Bronchial epithelial cell (primary cell): ENCODE results near the gene TEX22. TPM values are rescaled to one million over a fixed set of nuclear protein-coding genes. Genes with fewer than 3 reads are reported as not detected.

Experiments
- DNase-seq: peaks from one replicate; pipeline ENCODE4 v3.0.0-alpha.2; 2010; ENCODE audit warnings: low read depth
- FAIRE-seq: peaks from 2 replicates; lab custom pipeline; 2011; peaks lifted over from hg19 to GRCh38; lab: Jason Lieb, UNC
- H3K27me3 ChIP-seq: 2 replicates; pipeline ENCODE4 v1.5.1; 2011; ENCODE audit warnings: low read length; ENCODE audit not compliant: control insufficient read depth, insufficient read depth
- H3K36me3 ChIP-seq: 2 replicates; pipeline ENCODE4 v1.5.1; 2011; ENCODE audit warnings: low read length; ENCODE audit not compliant: control insufficient read depth, insufficient read depth
- H3K4me3 ChIP-seq: 2 replicates; pipeline ENCODE4 v1.5.1; 2011; ENCODE audit warnings: mild to moderate bottlenecking, low read depth, low read length, control low read depth
- total RNA-seq: library from RNA; depleted of rRNA; stranded (reverse); fragments of >200 nt; gene quantifications from 2 replicates; pipeline ENCODE4 v1.2.1, GENCODE V29; 2014
- TF ChIP-seq, protein P1 (sequence below): IDR thresholded peaks from 2 replicates; pipeline ENCODE4 v1.5.1; 2011; ENCODE audit warnings: mild to moderate bottlenecking, moderate library complexity, low read length, control low read depth, inconsistent platforms; ENCODE audit not compliant: insufficient read depth, severe bottlenecking

The TEX22 gene
- total RNA-seq, 1 donor from 2014 or later: 1.8 TPM

DNA sequence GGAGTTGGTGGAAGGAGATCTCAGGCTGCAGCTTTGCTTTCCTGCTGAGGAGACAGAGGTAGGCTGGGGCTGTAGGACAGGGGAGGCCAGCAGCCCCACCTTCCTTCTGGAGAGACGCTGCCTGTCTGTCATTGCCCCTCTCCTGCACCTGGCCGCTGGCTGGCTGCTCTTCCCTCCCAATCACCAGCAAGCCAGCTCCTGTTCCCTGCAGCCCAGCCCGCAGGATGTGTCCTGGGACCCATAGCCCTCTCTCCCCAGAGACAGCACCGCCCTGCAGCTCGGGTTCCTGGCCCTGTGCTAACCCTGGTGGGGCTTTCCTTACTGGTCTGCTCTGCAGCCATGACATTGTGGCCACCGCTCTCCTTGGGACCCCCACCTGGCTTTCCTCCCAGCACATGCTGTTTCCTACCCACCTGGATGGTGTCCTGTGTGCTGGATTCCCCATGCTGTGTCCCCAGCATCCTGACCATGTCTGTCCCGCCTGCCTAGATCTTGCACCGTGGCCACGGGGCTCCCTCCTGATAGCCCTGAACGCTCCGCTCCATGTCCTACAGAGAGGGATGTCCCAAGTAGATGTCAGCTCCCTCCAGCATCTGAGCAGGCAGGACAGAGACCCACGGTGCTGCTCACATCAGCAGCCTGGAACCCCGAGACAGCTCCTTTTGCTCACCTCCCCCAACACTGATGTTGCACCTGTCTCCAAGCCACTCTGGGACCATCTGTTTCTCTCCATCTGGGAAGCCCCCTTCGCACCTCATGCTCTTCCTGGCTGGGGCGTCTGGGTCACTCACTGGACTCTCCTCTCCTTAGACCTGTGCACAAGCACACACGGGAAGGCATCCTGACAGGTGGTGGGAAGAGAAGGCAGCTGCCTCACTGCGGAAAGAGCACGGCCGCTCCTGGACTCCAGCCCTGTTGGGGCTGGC lies 20.2 kb downstream of the TEX22 start:
- FAIRE-seq (no peak), DNase-seq (no peak)
- Histone ChIP-seq H3K27me3 (no peaks in the 10 kb centered on the region), H3K36me3 (no peaks in the 10 kb centered on the region), H3K4me3 (peak overlapping the region; percentile 65)
- TF ChIP-seq, protein P1, sequence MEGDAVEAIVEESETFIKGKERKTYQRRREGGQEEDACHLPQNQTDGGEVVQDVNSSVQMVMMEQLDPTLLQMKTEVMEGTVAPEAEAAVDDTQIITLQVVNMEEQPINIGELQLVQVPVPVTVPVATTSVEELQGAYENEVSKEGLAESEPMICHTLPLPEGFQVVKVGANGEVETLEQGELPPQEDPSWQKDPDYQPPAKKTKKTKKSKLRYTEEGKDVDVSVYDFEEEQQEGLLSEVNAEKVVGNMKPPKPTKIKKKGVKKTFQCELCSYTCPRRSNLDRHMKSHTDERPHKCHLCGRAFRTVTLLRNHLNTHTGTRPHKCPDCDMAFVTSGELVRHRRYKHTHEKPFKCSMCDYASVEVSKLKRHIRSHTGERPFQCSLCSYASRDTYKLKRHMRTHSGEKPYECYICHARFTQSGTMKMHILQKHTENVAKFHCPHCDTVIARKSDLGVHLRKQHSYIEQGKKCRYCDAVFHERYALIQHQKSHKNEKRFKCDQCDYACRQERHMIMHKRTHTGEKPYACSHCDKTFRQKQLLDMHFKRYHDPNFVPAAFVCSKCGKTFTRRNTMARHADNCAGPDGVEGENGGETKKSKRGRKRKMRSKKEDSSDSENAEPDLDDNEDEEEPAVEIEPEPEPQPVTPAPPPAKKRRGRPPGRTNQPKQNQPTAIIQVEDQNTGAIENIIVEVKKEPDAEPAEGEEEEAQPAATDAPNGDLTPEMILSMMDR: no peak

DNA sequence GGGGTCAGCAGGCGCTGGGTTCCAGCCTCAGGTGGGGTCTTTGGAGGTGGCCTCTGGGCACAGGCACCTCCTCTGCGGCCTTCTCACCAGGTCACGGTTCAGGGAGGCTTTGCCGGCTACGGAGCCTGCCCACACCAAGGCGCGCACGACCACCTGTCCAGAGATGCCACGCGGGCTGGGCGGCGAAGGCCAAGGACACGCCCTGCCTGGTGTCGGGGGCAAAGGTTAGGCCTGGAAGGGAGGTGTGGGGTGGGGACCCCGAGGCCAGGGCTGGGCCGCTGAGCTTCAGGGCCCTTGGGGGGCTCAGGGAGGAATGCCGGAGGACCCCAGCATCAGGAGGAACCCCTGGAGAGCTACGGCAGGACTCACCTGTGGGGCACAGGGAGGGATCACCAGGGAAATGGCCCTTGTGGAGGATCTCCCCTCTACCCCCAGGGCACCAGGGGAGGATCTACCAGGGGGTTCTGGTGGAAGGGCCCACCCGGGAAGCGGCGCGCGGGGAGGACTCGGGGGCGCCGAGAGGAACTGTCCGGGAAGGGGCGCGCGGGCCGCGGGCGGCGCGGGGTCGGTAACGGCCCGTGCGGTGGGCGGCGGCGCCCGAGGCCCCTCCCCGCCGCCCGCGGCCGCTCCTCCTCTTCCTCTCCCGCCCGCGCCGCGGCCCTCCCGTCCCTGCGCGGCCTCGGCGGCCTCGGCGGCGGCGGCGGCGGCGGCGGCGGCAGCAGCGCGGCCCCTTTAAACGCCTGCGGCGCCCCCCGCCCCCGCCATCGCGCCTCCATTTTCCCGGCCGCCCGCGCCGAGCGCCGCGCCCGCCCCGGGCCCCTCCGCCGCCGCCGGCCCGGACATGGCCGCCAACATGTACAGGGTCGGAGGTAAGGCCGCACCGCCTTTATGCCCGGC lies 21.1 kb downstream of the TEX22 start, which contains the start of gene MTA1:
Gene MTA1 (plus strand): TSS at position 633 of the 897 bp plus-strand sequence. CDS start 209 bp downstream, at position 842.
- FAIRE-seq: no peak

DNA sequence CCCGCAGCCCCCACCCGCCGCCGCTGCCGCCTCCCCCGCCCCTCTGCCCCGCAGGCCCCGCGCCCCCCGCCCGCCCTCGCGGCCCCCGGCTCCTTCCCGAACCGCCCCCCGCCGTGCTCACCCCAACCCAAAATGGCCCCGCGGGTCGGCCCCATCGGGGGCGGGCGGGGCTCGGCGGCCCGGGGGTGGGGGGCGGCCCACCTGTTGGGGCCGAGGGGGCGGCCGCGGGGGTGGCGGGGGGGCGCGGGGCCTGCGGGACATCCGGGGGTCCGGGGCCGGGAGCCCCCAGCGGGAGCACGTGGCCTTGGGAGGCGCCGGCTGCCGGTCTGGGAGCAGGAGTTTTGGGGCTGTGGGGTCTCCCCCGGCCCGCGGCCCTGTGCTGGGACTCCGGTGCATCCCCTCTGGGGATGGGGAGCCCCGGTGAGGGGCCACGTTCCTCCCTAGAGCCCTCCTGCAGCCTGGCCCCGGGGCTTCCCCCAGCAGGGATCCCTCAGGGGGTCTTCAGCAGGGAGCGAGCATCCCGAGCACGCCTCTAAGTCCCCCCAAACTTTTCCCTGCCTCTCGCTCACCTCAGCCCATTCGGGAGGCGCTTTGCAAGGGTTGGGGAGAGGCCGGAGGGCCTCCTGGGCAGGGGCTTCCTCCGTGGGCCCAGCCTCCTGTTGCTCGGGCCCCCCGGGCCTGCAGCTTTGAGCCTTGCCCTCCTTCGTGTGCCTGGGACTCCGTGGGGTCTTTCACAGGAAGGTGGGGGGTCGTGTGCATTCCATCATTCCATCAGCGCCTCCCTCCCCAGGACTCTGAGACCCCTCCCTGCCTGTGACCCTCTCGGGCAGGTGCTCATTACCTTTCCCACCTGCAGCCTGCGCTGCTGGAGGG lies 22.0 kb downstream of the TEX22 start:
- Histone ChIP-seq H3K27me3 (no peaks in the 10 kb centered on the region), H3K4me3 (peak overlapping the region; percentile 65), H3K36me3 (peaks cover 2% of the 10 kb centered on the region)
- DNase-seq (no peak), FAIRE-seq (no peak)
- TF ChIP-seq, protein P1: no peak

More for the DNA sequence above, 21.1 kb downstream of the TEX22 start, which contains the start of gene MTA1:
- no peaks in the 10 kb centered on the region for H3K27me3 ChIP-seq
- peak within 1 kb of the TSS; percentile 65 for H3K4me3 ChIP-seq
- no peak for DNase-seq
- TF ChIP-seq, protein P1: no peak
- H3K36me3 ChIP-seq: no peaks in the 10 kb centered on the region

DNA sequence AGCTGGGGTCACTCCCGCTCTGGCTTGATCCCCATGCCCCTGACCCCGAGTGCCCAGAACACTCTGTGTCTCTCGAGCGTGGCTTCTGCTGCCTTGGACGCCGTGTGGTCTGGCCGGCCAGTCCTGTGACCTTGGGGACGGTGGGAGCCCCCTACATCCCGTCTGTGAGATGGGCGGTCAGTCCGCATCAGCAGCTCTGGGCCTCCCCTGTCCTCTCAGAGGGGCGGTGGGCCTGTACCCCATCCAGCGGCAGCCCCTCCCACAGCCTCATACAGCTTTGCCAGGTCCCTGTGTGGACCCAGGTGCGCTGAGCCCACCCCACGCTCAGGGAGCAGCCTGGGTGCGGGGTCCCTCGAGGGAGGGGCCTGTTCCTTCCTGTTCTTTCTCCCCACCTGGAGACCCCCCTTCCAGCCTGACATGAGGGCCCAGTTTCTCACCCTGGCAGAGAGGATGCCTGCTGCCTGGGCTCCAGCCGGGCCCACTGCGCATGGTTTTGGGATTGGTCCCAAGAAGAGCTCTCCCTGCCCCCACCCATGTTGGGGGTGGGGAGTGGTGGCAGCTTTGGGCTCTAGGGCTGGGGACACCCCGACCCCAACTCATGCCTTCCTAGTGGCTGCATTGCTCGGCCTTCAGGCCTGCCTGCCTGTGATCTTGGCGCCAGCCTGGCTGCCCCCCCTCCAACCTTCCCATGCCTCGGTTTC lies 22.8 kb downstream of the TEX22 start:
- peaks cover 2% of the 10 kb centered on the region for H3K36me3 ChIP-seq
- H3K4me3 ChIP-seq: peak overlapping the region; percentile 65
- TF ChIP-seq, protein P1: no peak
- DNase-seq (no peak), FAIRE-seq (no peak)
- H3K27me3 ChIP-seq: no peaks in the 10 kb centered on the region
